ENCODE data around the gene ROBO4.

The ROBO4 gene

DNA sequence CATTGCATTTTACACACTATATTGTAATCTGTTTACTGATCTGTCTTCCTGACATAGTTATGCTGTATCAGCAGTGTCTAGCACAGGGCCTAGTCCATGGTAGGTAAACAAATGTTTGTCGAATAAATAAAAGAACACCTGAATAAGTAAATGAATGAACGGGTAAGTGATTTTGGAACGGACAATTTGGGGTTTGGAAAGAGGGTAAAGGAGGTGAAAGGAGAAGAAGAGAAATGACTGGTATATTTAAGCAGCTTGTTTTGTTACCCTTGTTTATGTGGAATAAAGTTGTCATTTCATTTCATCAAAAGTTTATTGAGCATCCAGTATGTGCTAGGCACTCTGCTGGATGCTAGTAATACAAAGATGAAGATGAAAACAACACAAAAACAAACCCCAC, 21.3 kb upstream of the ROBO4 start, which contains the start of gene HEPN1:
TSS of gene HEPN1 (plus strand) at position 301 of the 400 bp plus-strand sequence.
- no peak for ATAC-seq

DNA sequence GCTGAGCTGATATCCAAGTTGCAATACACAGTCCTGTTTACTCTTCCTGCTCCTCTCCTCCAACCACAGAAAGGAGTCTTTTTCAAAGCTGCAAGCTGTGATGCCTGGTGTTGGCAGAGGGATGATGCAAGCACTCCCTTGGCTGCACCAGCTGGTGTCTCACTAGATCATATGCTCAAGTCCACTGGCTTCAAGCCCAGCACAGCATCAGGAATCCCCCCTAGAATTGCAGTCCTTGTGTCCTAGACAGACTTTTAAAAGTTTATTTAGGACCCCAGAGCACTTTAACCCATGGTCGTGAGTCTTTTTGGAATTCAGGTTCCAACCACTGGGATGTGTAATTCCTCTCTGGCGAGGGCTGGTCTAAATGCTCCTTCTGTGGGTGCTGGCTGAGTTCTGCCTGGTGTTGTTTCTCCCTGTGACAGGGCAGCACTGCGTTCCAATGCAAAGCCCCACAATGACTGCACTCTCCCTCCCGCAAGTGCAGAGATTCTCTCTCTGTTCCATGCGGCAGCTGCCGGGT, 19.5 kb upstream of the ROBO4 start:
- no peak for ATAC-seq

DNA sequence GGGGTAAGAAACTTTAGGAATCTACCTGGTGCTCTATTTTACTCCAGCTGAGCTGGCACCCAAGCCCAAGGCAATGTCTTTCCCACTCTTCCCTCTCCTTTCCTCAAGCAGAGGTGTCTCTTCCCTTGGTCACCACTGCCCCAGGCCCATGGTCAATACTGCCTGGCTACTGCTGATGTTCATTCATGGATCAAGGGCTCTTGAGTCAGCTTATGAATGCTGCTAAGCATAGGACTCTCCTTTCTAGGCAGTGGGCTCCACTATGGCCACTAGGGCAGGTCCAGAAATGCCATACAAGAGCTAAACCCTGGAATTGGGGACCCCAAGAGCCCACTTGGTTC, 18.7 kb upstream of the ROBO4 start:
- ATAC-seq: no peak

DNA sequence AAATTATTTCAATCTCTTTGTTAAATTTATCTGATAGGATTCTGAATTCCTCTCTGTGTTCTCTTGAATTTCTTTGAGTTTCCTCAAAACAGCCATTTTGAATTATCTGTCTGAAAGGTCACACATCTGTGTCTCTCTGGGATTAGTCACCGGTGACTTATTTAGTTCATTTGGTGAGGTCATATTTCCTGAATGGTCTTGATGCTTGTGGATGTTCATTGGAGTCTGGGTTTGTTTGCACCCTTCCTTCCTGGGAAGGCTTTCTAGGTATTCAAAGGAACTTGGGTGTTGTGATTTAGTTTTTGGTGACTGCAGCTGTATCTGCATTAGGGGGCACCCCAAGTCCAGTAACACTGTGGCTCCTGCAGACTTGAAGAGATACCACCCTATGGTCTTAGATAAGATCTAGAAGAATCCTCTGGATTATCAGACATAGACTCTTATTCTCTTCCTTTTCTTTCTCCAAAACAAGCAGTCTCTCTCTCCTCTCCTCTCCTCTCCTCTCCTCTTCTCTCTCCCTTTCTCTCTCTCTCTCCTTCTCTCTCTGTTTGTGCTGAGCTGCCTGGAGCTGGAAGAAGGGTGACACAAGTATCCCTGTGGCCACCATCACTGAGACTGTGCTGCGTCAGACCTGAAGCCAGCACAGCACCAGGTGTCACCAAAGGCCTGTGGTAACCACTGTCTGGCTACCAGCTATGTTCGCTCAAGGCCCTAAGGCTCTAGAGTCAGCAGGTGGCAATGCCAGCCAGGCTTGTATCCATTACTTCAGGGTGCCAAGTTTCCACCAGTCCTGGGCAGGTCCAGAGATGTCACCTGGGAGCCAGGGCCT, 18.1 kb upstream of the ROBO4 start:
- ATAC-seq: no peak

DNA sequence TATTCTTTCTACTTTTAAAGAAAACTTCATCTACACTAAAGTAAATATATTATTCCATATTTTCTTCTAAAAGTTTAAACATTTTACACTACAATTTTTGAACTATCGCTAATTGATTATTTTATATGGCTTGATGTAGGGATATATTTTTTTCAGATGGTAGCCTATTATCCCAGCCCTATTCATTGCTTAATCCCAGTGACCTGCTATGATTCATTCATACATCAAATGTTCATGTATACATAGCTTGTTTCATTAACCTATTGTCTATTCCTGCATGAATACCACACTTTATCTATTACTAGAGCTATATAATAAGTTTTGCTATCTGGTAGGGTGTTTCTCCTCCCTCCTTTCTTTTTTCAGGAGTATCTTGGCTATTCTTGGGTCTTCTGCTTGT, 5.0 kb upstream of the ROBO4 start:
- ATAC-seq: no peak

DNA sequence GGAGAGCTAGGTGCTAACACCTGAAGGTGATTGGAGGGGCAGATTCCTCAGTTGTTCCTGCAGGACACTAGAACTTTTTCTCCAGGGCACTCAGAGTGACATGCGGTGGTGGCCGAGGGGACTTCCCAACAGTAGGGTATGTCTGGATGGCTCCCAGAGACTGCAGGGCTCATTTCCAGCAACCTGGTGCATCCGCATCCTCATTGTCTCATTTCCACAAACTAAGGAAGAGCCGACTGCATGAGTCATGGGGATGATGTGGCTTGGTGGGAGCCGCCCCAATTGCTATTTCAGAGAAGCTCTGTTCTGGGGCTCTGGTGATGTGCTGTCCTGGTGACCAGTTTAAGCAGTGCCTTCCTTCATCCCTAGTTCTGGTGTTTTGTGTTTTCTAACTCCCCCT, 2.8 kb upstream of the ROBO4 start:
- no peak for ATAC-seq

DNA sequence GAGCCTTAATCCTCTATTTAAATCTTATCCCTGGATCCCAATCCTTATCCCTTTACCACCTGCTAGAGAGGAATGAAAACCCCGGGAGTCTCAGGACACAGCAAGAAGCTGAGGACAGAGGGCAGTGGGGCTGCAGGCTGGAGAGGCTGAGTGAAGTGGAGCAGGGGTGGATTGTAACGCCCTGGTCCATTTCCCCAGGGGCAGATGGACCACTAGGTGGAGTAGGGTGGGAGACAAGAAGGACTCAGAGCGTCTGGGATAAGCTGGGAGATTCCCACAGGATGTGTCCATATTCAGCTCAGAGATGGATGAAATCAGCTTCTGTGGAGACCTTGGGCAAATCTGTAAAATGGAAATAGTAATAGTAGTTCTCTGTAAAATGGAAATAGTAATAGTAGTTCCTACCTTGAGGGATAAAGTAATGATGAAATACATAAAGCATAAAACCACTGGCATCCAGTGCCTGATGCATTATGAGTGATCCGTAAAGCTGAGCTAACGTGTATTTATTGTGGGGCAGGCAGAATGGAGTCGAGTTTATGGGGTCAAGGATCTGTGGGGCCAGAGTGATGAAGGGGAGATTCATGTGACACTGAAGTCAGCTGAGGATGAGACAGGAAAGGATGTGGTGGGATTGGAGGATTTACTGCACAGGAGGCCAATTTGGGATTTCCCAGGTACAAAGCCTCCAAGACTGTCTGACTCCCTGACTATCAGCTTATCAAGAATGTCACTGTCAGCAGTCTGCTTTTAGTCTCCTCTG, 1.9 kb upstream of the ROBO4 start:
- ATAC-seq: no peak

DNA sequence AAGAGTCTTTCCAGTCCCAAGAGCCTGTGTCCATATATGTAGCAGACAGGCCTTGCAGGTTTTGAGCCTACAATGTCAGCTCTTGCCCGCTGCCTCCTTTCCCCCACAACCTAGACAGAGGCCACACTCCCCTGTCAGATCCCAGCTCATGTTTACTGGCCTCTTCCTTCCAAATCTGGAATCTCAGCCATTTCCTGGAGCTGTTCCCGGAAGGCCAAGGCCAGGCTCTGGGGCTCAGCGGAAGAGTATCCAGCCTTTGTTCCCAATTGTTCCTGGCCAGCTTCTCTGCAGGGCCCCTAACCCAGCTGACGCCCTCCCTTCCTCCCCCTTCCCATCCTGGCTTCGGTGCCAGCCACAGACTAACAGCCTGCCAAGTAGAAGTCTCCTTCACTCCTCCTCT, 1.0 kb upstream of the ROBO4 start:
- ATAC-seq: no peak

DNA sequence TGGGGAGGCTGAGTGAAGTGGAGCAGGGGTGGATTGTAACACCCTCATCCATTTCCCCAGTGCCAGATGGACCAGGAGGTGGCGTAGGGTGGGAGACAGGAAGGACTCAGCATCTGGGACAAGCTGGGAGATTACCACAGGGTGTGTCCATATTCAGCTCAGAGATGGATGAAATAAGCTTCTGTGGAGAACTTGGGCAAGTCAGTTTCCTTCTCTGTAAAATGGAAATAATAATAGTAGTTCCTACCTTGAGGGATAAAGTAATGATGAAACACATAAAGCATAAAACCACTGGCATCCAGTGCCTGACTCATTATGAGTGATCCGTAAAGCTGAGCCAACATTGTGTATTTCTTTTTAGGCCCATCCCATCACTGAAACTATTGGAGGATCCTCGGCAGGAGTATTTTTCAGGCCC, 607 bp upstream of the ROBO4 start:
- no peak for ATAC-seq

DNA sequence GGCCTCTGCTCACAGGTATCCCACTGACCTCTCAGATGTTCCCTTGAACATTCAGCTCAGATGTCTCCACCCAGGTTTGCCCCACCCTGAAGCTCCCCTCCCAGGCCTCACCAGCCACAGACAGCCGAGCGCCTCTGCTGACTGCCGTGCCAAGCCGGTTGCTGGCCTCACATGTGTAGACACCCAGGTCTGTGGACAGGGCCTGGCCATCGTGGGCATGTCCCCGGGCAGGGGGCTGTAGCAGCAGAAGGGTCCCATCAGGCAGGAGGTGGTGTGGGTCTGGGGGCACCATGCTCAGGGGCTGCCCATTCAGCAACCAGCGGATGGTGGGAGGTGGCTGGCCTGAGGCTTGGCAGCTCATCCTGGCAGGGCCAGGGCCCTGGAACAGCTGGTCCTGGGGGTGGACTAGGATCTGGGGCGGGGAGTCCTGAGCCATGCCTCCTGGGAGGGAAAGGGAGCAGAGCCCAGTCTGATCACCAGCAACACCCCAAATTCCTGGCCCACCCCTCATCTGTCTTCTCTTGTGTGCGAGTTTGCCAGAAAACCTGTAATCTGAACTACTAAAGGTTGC, 759 bp downstream of the ROBO4 start:
- no peak for ATAC-seq

DNA sequence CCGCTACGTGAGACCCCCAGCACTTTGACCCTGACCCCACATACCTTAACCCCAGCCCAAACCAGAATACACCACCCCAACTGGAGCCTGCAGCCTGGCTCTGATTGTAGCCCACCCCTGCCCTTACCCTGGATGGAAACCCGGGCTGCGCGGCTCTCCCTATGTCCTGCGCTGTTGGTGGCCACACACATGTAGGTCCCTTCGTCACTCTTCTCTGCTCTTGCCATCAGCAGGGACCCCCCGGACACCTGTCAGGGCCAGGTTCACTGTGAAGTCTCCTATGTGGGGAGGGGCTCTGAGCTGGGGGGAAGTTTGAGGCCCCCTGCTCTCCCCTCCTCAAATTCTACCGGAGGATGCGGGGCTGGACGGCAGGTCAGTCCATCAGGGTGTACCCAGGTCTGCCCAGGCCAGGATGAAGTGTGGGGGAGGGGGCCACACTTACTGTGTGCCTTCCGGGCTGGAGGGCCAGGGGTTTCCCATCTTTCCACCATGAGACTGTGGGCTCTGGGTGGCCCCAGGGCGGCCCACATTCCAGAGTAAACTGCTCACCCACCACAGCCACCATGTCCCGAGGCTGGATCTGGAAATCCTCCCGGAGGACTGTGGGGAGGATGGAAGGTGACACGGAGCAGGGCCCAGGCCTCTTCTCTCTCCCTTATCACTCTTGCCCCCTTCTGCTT, 1.5 kb downstream of the ROBO4 start:
- ATAC-seq: no peak

DNA sequence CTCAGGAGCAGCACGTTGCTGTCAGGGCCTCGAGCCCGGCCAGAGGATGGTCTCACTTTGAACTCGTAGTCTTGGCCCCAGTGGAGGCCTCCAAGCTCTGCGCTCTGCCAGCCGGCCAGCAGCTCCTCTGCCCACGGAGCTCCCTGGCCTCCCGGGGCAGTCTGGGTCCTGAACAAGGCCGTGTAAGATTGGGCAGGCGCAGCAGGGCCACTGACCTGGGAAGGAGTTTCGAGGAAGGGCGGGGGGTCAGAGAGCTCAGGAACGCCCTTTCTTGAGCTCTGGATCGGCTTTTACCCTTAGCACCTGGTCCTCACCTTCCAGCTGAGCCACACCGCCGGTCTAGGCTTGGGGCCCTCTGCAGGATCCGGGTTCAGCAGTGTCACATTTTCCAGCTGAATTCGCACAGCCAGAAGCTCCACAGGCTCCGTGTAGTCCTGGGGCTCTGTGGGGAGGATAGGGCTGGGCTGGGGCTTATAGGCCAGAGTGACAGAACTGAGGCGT, 2.1 kb downstream of the ROBO4 start:
- no peak for ATAC-seq

DNA sequence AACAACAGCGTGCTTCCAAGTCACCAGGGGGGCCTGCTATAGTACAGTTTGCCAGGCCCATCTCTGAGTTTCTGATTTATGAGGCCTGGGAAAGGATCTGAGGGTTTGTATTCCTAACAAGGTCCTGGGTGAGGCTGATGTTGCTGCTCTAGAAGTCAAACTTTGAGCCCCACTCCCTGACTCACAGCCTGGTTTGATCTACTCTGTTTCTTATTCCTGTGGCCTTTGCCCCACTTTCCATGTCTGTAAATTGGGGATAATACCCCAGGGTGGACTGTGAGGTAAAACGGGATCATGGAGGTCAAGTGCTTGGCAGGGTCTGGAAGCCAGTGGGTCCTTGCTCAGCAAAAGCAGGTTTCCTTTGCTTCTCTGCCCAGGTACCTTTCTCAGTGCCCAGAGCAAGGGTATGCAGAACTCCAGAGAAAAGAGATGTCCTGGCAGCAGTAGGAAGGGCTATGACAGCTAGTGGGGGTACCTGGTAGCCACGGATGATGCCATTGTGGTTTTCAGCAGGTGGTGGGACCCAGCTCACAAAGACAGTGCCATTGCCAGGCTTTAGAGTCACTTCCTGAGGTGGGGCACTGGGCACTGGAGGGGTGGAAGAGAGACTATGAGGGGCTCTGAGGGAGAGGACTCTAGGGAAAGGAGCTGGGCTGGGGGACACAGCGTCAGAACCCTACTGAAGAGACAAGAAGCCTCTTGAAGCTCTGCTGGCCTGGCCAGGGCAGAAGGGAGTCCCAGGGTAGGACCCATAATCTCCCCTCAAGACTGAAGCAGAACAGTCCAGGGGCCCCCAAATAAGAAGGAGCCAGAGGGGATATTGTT, 2.8 kb downstream of the ROBO4 start:
- ATAC-seq: no peak

DNA sequence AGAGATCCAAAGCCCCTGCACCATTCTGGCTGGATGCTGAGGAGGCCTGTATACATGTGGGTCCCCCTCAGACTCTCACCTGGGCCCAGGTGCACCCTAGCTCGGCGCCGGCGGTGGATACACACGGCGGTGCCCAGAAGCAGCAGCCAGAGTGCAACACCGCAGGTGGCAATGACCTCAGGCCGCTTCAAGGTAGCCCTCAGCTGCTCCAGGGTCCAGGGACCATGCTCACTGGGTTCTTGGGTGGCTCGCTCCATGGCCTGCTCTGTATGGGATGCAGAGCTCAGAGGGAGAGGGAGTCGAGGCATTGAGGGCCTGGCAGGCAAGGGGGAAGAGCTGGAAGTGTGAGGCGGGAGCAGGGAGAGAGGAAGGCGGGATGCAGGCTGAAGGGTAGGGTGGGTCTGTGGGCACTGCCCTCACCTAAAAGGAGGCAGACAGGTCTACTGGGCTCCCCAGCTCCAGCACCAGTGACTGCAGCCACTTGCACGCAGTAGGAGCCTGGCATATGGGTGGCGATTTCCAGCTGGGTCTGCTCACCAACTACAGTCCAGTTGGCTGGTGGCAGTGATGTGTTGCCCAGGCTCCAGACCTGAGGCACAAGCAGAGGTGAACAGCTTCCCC, 3.8 kb downstream of the ROBO4 start:
- ATAC-seq: no peak

DNA sequence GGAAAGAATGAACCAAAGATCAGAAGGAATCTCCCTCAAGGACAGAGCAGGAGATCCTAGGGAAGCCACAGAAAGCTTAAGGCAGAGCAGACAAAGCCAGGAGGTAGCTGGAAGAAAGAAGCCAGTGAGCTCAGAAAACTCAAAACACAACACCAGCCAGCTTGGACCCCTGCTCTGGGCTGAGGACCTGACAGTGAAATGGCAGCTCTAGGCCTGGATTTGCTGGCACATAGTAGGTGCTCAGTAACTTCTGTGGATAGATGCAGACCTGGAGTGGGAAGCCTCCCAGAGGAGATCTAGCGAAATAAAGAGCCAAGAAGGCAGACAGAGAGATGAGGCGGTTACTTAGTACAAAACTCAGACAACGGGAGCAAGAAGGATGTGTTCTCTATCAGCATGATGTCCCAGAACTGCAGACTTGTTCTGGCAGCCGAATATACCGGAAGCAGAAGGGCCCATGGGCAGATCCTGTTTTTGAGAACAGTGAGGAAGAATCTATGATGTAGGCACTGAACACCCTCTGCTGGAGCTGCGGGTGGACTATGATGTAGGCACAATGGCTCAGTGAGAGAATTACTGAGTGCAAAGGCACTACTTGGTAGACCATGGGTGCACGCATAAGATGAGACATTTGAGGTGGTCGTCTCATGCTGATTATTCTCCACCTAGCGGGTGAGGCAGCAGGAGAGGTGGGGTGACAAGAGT, 4.8 kb downstream of the ROBO4 start:
- no peak for ATAC-seq

DNA sequence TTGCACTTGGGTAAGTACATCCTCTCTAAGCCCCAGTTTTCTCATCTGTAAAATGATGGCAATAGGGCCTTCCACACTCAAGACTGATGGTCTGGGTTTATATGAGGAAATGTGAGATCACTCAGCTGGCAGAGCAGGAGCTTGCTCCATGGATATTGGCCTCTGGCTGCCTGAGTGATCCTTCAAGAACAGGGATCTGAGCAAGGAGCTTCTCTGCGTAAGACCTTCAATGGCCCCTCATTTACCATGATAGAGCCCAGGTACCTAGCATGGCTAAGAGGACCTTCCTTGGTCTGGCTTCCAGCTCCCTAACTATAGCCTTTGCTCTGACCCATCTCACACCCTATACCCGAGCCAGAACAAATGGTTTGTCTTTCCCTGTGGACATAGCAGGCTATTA, 5.5 kb downstream of the ROBO4 start:
- ATAC-seq: no peak

DNA sequence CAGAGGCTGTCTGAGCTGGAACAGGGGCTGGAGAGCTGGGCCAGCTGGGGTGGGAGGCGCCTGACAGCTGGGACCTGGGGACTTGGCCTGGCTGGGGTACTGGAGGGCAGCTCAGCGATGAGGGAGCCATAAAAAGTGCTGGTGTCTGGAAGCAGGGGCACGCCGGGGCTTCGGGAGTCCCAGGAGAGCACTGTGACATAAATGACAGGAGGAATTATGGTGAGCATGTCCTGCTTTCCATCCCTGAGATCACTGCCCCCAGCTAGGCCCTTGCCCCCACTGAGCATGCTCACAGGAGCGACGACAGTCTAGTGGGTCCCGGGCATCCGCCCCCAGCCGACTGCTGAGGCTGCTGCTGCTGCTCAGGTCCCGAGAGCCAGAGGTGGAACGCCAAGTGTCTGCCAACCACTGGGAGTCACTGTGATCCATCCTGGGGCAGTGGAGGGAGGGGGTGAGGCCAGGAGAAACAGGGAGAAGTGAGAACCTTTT, 6.2 kb downstream of the ROBO4 start:
- ATAC-seq: no peak

DNA sequence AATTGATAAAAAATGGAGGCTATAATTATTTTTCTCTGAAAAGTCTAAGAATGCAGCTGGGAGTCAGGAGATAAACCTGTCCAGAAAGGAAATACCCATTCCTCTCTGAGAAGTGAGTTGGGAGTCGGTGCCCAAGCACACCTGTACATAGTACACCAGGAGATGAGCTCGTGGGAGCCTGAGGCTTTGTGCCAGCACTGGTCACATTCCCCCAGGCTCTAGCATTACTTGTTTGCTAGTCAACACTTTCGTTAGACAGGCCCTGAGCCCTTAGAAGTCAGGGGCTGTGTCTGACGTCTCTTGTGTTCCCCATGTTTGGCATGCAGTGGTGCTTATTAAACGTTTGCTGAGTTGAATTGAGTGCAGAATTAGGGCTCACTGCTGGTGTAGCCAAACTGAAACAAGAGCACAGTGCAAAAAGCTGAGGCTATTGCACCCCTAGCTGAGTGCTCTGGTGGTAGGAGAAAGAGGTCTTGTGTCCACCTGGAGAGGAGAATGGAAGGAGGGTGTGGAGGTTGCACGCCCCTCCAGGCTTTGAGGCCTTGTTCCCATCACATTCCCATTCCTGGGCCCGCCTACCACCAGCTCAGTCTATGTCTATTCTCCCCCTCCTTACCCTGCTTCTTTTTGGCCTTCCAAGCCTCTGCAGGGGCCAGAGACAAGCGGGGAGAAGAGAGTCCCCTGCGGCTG, 6.8 kb downstream of the ROBO4 start:
- no peak for ATAC-seq

DNA sequence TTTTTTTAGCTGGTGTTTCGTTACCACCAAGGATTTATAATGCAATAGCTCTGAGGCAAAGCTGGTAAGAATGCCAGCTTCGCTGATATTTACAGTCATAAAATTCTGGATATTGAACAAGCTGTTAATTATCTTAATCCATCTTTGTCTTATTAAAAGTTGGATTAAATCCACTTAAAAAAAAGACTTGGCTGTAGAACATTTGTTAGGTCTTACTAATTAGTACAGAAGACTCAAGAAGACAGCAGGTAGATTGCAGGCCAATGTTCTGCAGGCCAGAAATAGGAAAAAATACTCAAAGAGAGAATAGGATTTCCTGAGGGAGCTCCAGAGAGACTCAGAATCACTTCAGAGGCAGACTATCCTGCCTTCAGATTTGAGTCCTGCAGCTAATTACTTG, 7.5 kb downstream of the ROBO4 start:
- ATAC-seq: no peak

Measured in activated CD4-positive, CD25-positive, alpha-beta regulatory T cell treated with anti-CD3 and anti-CD28 coated beads, Interleukin-2, amount 50 U/mL, for 24 hours (primary cell).